ENCODE measurements around the gene SORCS1.

GRCh38 chr10:106705681-106706100 lies 458.8 kb downstream of the SORCS1 start:
- TF ChIP-seq EP300 (IDR thresholded peaks at IDR 0.05; ENCODE audit: low read depth) (no peak), CTCF (IDR thresholded peaks at IDR 0.05) (peak; percentile 60 to 79 (median 72)), POLR2AphosphoS5 (IDR thresholded peaks at IDR 0.05) (no peak), POLR2A (IDR thresholded peaks at IDR 0.05) (no peak)
